GM12892 (cell line): ENCODE results near the gene BAK1.

Experiments
- POLR2A ChIP-seq: IDR thresholded peaks from 2 replicates; pipeline ENCODE4 v1.6.1; 2011; ENCODE audit warnings: low read depth, low read length, control low read depth
- TAF1 ChIP-seq: IDR thresholded peaks from 2 replicates; pipeline ENCODE4 v1.6.1; 2011; ENCODE audit warnings: low read depth, mild to moderate bottlenecking, control low read depth, low read length, borderline replicate concordance

DNA sequence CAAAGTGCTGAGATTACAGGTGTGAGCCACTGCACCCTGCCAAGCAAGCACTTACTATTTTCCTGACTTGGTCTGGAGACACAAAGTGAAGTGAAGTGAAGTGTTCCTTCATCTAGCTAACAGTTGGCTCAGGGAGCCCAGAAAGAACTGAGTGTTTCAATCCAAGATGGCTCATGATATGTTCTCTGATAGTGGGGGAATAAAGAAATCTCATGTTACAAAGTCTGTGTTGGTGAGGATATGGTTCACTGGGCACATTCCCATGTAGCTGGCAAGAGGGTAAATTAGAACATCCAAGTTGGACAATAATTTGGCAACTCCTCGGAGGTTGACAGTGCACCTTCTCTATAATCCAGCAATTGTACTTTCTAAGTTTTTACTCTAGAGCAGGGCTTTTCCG, 36.0 kb upstream of the BAK1 start:
- TF ChIP-seq POLR2A (no peak), TAF1 (no peak)
